Fibroblast of villous mesenchyme (primary cell): ENCODE data around the gene XNDC1N. TPM values are rescaled to one million over a fixed set of nuclear protein-coding genes. Genes with fewer than 3 reads are reported as not detected.

ENCODE experiments used
- DNase-seq: peaks from one replicate; pipeline ENCODE4 v3.0.0-alpha.2; 2010; ENCODE audit warnings: low read depth
- H3K4me3 ChIP-seq: 2 replicates; pipeline ENCODE4 v1.5.1; 2011; ENCODE audit warnings: low read depth, mild to moderate bottlenecking, low read length
- total RNA-seq: library from RNA; depleted of rRNA; stranded (reverse); fragments of >200 nt; gene quantifications from 2 replicates; pipeline ENCODE4 v1.2.3, GENCODE V29; 2012
- TF ChIP-seq, protein P1 (sequence below): IDR thresholded peaks from 2 replicates; pipeline ENCODE4 v1.5.1; 2012; ENCODE audit warnings: low read depth, mild to moderate bottlenecking, low read length; ENCODE audit not compliant: insufficient read depth

Gene XNDC1N, protein sequence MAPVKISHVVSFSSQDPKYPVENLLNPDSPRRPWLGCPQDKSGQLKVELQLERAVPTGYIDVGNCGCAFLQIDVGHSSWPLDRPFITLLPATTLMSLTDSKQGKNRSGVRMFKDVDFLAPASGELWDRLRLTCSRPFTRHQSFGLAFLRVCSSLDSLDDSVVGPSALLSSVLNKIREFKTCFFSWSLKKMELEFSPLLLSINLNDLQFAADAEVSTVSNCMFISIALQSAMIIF
- 9.1 and 9.7 TPM in 2 replicates for total RNA-seq

DNA sequence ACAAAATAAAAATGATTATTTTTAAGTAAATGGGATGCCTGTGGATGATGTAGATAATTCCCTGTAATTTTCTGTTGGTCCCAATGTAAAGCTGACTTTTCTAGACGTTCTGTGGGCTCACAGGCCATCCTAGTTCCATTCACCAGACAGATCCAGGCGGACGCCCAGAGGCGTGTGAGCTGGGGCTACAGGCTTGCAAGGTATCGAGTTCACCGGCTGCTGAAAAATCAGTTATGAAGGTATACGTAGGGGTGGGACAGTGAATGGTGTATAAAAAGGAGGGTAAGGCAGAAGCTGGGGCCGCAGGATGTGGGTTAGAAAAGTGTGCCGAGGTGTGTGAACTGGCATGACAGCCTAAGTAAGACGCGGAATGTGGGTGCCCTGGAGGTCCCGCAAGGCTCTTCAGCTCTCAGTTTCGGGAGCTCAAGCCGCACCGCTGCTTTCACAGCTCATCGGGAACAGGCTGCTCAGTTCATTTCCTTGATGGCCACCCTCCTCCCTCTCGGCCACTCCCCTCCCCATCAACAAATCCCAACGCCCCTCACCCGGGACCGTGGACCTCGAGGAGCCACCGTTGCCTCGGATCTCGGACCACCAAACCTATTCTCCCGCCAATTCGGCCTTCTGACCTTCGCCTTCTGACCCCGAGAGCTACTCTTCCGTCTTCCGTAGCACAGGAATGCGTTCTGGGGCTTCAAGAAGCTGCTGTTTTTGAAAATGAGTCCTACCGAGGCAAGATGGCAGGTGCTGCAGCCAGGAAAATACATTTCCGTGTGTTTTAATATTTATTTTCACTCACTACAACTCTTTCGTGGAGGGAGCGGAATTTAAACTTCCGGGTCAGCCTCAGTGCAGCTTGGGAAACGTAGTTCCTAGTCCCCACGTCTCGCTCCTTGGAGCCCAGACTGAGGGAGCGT lies at the start of gene XNDC1N:
Gene XNDC1N, minus strand, starts transcription at position 775 of the 917 bp plus-strand sequence. CDS start 5,241 bp downstream, outside the sequence.
- TF ChIP-seq, protein P1, sequence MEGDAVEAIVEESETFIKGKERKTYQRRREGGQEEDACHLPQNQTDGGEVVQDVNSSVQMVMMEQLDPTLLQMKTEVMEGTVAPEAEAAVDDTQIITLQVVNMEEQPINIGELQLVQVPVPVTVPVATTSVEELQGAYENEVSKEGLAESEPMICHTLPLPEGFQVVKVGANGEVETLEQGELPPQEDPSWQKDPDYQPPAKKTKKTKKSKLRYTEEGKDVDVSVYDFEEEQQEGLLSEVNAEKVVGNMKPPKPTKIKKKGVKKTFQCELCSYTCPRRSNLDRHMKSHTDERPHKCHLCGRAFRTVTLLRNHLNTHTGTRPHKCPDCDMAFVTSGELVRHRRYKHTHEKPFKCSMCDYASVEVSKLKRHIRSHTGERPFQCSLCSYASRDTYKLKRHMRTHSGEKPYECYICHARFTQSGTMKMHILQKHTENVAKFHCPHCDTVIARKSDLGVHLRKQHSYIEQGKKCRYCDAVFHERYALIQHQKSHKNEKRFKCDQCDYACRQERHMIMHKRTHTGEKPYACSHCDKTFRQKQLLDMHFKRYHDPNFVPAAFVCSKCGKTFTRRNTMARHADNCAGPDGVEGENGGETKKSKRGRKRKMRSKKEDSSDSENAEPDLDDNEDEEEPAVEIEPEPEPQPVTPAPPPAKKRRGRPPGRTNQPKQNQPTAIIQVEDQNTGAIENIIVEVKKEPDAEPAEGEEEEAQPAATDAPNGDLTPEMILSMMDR = no peak
- H3K4me3 ChIP-seq = peak within 1 kb of the TSS; percentile 100
- peak; percentile 90 for DNase-seq

DNA sequence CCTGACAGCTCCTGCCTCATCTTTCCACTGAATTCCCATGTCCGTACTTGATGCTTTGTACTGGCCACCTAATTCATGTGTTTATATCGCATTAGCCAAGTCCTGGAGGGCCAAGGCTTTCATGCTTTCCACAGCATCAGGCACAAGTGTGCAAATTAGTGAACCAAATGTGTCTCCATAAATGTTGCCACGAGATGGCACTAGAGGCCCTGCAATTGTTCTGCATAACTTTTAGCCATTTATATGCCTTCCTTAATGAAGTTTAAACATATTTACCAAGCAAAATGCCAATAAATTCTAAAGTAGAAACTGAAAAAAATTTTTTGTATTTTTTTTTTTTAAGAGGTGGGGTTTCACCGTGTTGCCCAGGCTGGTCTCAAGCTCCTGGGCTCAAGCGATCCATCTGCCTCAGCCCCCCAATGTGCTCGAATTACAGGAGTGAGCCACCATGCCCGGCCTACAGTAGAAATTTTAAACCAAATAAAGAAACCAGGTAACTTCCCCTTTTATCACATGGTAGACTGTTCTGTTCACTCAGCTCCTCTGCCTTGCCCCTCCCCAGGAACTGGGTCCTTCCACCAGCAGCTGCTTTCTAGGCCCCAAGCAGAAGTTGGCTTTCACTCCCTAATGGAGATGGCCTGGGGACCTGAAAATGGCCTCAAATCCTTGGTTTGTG lies 49.5 kb upstream of the XNDC1N start:
- no peak overlapping the region for H3K4me3 ChIP-seq
- DNase-seq = peak; percentile 58

DNA sequence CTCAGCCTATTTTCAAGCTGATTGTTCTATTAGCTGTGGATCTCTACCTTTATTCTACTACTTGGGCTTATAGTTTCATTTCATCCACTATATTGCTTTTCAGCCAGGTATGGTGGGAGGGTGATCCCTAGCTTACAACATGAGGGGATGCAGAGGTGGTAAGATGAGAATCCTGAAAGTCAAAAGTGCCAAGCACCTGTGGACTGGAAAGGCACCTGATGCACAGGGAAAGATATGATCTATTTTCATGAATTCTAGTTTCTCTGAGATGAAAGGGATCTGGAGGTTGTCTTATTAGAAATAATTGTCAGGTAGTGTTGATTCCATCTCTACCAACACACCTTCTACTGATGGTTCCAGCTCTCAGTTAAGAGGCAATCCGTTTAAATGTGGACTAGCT lies 48.7 kb upstream of the XNDC1N start:
- no peak overlapping the region for H3K4me3 ChIP-seq
- DNase-seq = no peak
- TF ChIP-seq, protein P1 = no peak

More for the DNA sequence above, 49.5 kb upstream of the XNDC1N start:
- TF ChIP-seq, protein P1 = peak; percentile 75

DNA sequence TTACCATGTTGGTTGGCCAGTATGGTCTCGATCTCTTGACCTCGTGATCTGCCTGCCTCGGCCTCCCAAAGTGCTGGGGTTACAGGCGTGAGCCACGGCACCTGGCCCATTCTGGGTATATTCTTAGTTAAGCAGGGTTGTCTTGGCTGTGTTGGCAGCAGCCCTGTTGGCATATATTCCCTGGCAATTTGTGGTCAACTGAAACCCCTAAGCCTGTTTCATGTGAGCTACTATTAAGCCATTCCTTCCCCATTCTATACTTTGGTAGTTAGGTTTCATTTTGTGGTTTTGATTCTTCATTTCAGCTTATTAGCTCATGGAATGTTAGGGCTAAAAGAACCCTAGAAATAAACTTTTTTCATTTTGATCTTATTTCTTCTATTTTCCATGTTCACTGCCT lies 48.2 kb upstream of the XNDC1N start:
- TF ChIP-seq, protein P1 = no peak
- no peak for DNase-seq
- no peak overlapping the region for H3K4me3 ChIP-seq

DNA sequence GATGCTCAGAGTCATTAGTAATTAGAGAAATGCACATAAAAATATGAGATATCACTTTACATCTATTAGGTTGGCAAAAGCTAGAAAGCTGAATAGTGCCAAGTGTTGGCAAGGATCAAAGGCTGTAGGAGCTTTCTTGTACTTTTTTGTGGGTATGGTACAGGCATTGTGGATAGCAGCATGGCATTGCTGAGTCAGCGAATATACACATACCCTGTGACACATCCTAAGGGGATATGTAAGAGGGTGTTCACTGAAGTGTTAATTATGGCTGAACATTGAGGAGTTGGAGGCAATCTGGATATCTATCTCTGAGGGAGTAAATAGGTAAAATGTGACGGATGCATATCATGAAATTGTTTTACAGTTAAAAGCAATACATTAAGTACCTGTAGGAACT lies 43.3 kb upstream of the XNDC1N start:
- TF ChIP-seq, protein P1 = no peak
- H3K4me3 ChIP-seq = no peak overlapping the region
- DNase-seq = no peak

DNA sequence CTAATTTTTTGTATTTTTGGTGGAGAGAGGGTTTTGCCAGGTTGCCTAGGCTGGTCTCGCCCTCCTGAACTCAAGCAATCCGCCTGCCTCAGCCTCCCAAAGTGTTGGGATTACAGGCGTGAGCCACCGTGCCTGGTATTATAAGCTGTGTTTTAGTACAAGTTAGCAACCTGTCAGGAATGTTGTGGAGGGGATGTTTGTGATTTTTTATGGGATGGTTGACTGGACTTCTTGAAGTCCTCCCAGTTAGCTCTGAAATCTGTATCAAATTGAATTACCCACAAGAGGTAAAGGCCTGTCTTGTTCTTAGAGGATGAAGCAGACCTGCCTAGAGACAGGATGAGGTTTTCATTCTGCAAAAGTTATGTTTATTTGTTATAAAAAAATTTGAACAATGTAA lies 36.2 kb upstream of the XNDC1N start:
- TF ChIP-seq, protein P1 = no peak
- DNase-seq = no peak
- H3K4me3 ChIP-seq = no peak overlapping the region
